ENCODE measurements around the gene TYK2.

DNA sequence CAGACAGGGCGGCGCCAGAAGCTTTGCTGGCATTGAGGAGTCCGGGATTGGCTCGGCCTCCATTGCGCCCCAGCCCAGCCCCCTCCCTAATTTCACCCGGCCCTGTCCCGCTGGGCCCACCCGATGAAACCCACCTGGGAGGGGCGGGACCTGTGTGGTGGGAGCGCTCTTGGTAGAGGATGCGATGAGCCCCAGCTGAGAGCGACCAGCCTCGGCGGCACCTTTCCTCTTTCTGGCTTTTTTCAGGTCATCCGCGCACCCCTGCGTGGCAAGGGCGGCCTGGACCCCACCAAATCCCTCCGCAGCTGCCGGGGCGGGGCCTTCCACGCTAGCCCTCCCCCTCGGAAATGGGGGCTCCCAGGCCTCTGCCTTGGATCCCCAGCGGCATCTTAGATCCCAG lies 70.9 kb downstream of the TYK2 start, which contains the start of gene ZGLP1:
- TF ChIP-seq, protein P1, sequence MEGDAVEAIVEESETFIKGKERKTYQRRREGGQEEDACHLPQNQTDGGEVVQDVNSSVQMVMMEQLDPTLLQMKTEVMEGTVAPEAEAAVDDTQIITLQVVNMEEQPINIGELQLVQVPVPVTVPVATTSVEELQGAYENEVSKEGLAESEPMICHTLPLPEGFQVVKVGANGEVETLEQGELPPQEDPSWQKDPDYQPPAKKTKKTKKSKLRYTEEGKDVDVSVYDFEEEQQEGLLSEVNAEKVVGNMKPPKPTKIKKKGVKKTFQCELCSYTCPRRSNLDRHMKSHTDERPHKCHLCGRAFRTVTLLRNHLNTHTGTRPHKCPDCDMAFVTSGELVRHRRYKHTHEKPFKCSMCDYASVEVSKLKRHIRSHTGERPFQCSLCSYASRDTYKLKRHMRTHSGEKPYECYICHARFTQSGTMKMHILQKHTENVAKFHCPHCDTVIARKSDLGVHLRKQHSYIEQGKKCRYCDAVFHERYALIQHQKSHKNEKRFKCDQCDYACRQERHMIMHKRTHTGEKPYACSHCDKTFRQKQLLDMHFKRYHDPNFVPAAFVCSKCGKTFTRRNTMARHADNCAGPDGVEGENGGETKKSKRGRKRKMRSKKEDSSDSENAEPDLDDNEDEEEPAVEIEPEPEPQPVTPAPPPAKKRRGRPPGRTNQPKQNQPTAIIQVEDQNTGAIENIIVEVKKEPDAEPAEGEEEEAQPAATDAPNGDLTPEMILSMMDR (optimal IDR thresholded peaks at IDR 0.05 in 1 of 3, IDR thresholded peaks at IDR 0.05 in 1 of 3, conservative IDR thresholded peaks at IDR 0.05 in 1 of 3; ENCODE audit: extremely low read depth in 1 of 3, insufficient read depth in 2 of 3, low read length in 3 of 3): no peak
- no peak for TF ChIP-seq EZH2 (IDR thresholded peaks at IDR 0.05; ENCODE audit: low read length)

Data from keratinocyte (primary cell).